DOHH2 (cell line): ENCODE data around the gene HABP2.

Source experiments
- H3F3A ChIP-seq: fragments of 200-600 bp; sonication (generic), shearing (Covaris generic); 2 replicates; pipeline ENCODE4 v1.6.0; 2016; ENCODE audit warnings: antibody characterized with exemption, mild to moderate bottlenecking; ENCODE audit not compliant: control insufficient read depth, insufficient read depth
- H3K27ac ChIP-seq: fragments of 200-600 bp; sonication (generic); 2 replicates; pipeline ENCODE4 v1.5.1; 2014; ENCODE audit warnings: low read depth, mild to moderate bottlenecking, low read length, moderate library complexity
- H3K27me3 ChIP-seq: fragments of 200-600 bp; sonication (generic); 2 replicates; pipeline ENCODE4 v1.6.1; 2014; ENCODE audit warnings: mild to moderate bottlenecking, low read length, mixed read lengths; ENCODE audit not compliant: control insufficient read depth
- H3K36me3 ChIP-seq: fragments of 200-600 bp; sonication (generic); 2 replicates; pipeline ENCODE4 v1.6.1; 2014; ENCODE audit warnings: mild to moderate bottlenecking, low read length, moderate library complexity, mixed read lengths; ENCODE audit not compliant: control insufficient read depth
- H3K4me1 ChIP-seq: fragments of 200-600 bp; sonication (generic); 2 replicates; pipeline ENCODE4 v1.6.1; 2014; ENCODE audit warnings: mild to moderate bottlenecking, low read length, mixed read lengths; ENCODE audit not compliant: control insufficient read depth
- H3K4me2 ChIP-seq: fragments of 200-600 bp; sonication (generic); 2 replicates; pipeline ENCODE4 v1.6.0; 2014; ENCODE audit warnings: mild to moderate bottlenecking, low read length, moderate library complexity
- H3K4me3 ChIP-seq: fragments of 200-600 bp; sonication (generic); 2 replicates; pipeline ENCODE4 v1.5.1; 2014; ENCODE audit warnings: mild to moderate bottlenecking, low read length, mixed read lengths
- H3K79me2 ChIP-seq: fragments of 200-600 bp; sonication (generic); 2 replicates; pipeline ENCODE4 v1.6.1; 2014; ENCODE audit warnings: mild to moderate bottlenecking, low read length, mixed read lengths; ENCODE audit not compliant: control insufficient read depth
- H3K9me2 ChIP-seq: fragments of 200-600 bp; sonication (generic); replicated peaks from 2 replicates; pipeline ENCODE4 v1.6.1; 2014; ENCODE audit warnings: mild to moderate bottlenecking, low read length, mixed read lengths; ENCODE audit not compliant: control insufficient read depth
- H3K9me3 ChIP-seq: fragments of 200-600 bp; sonication (generic); 2 replicates; pipeline ENCODE4 v1.6.1; 2014; ENCODE audit warnings: antibody characterized with exemption, low read length, mixed read lengths; ENCODE audit not compliant: control insufficient read depth, insufficient read depth
- H4K20me1 ChIP-seq: fragments of 200-600 bp; sonication (generic); 2 replicates; pipeline ENCODE4 v1.6.0; 2014; ENCODE audit warnings: low read depth, mild to moderate bottlenecking, antibody characterized with exemption, low read length, moderate library complexity; ENCODE audit not compliant: control insufficient read depth, insufficient read depth
- CTCF ChIP-seq: fragments of 200-600 bp; sonication (generic); IDR thresholded peaks from one replicate; pipeline ENCODE4 v1.5.1; 2014; ENCODE audit warnings: antibody characterized with exemption, mild to moderate bottlenecking, low read depth, low read length; ENCODE audit not compliant: poor library complexity, severe bottlenecking
- EZH2phosphoT487 ChIP-seq: fragments of 200-600 bp; sonication (generic); IDR thresholded peaks from 2 replicates; pipeline ENCODE4 v1.6.1; 2017; ENCODE audit warnings: borderline replicate concordance, mild to moderate bottlenecking, antibody characterized with exemption, low read length, moderate library complexity, mixed read lengths

Gene HABP2

GRCh38 chr10:113524539-113525490, 28.0 kb upstream of the HABP2 start:
- no peaks in the 10 kb centered on the region for H3K79me2 ChIP-seq
- H4K20me1 ChIP-seq, result no peaks in the 10 kb centered on the region; the same call in 1 of the 2 replicates
- H3K4me3 ChIP-seq, result no peak overlapping the region
- H3K36me3 ChIP-seq, result no peaks in the 10 kb centered on the region
- H3F3A ChIP-seq, result no peaks in the 10 kb centered on the region
- no peak for TF ChIP-seq EZH2phosphoT487
- TF ChIP-seq CTCF, result no peak
- no peak overlapping the region for H3K4me2 ChIP-seq
- H3K27ac ChIP-seq, result no peak overlapping the region
- H3K9me2 ChIP-seq, result no peaks in the 10 kb centered on the region
- no peaks in the 10 kb centered on the region for H3K27me3 ChIP-seq
- H3K9me3 ChIP-seq, result no peaks in the 10 kb centered on the region
- H3K4me1 ChIP-seq, result no peaks in the 10 kb centered on the region

- Histone ChIP-seq H3K4me2 (no peak overlapping the region), H4K20me1 (no peaks in the 10 kb centered on the region; the same call in 1 of the 2 replicates), H3K9me3 (no peaks in the 10 kb centered on the region), H3K9me2 (no peaks in the 10 kb centered on the region), H3K4me3 (no peak overlapping the region), H3K36me3 (no peaks in the 10 kb centered on the region), H3K79me2 (no peaks in the 10 kb centered on the region), H3K27ac (no peak overlapping the region), H3K27me3 (no peaks in the 10 kb centered on the region), H3K4me1 (no peaks in the 10 kb centered on the region), H3F3A (no peaks in the 10 kb centered on the region)
- TF ChIP-seq CTCF (no peak), EZH2phosphoT487 (no peak)
Observed at GRCh38 chr10:113525713-113526112, 27.1 kb upstream of the HABP2 start.

GRCh38 chr10:113527211-113527906, 25.5 kb upstream of the HABP2 start:
- H3K9me2 ChIP-seq, result no peaks in the 10 kb centered on the region
- H3K4me3 ChIP-seq, result no peak overlapping the region
- no peaks in the 10 kb centered on the region for H3F3A ChIP-seq
- no peaks in the 10 kb centered on the region for H3K36me3 ChIP-seq
- no peak overlapping the region for H3K4me2 ChIP-seq
- no peaks in the 10 kb centered on the region for H3K4me1 ChIP-seq
- H3K79me2 ChIP-seq, result no peaks in the 10 kb centered on the region
- no peak for TF ChIP-seq EZH2phosphoT487
- no peak for TF ChIP-seq CTCF
- H3K27ac ChIP-seq, result no peak overlapping the region
- no peaks in the 10 kb centered on the region for H3K27me3 ChIP-seq
- H3K9me3 ChIP-seq, result no peaks in the 10 kb centered on the region
- H4K20me1 ChIP-seq, result no peaks in the 10 kb centered on the region; the same call in 1 of the 2 replicates
